OCI-LY1 (cell line): ENCODE data around the gene ADGRB2.

Source experiments
- H2AFZ ChIP-seq: fragments of 200-600 bp; sonication (generic), shearing (Covaris generic); 2 replicates; pipeline ENCODE4 v1.6.0; 2014; ENCODE audit warnings: antibody characterized with exemption, mild to moderate bottlenecking, low read length
- H3F3A ChIP-seq: fragments of 200-600 bp; sonication (generic), shearing (Covaris generic); 2 replicates; pipeline ENCODE4 v1.6.0; 2014; ENCODE audit warnings: mild to moderate bottlenecking, antibody characterized with exemption, low read length, moderate library complexity; ENCODE audit not compliant: insufficient read depth
- H3K27ac ChIP-seq: fragments of 200-600 bp; sonication (generic); 2 replicates; pipeline ENCODE4 v1.5.1; 2014; ENCODE audit warnings: low read length, mixed run types, mild to moderate bottlenecking, low read depth; ENCODE audit not compliant: poor library complexity, severe bottlenecking
- H3K27me3 ChIP-seq: fragments of 200-600 bp; sonication (generic); 2 replicates; pipeline ENCODE4 v1.6.0; 2014; ENCODE audit warnings: antibody characterized with exemption, mild to moderate bottlenecking, low read length, moderate library complexity; ENCODE audit not compliant: insufficient read depth
- H3K36me3 ChIP-seq: fragments of 200-600 bp; sonication (generic); 2 replicates; pipeline ENCODE4 v1.6.1; 2014; ENCODE audit warnings: mild to moderate bottlenecking, antibody characterized with exemption, low read length, moderate library complexity, mixed read lengths; ENCODE audit not compliant: insufficient read depth
- H3K4me1 ChIP-seq: fragments of 200-600 bp; sonication (generic); 2 replicates; pipeline ENCODE4 v1.5.1; 2014; ENCODE audit warnings: mild to moderate bottlenecking, low read length, moderate library complexity; ENCODE audit not compliant: insufficient read depth, severe bottlenecking
- H3K4me2 ChIP-seq: fragments of 200-600 bp; sonication (generic), shearing (Covaris generic); 2 replicates; pipeline ENCODE4 v1.6.1; 2014; ENCODE audit warnings: low read length
- H3K4me3 ChIP-seq: fragments of 200-600 bp; sonication (generic); 2 replicates; pipeline ENCODE4 v1.5.1; 2014; ENCODE audit warnings: low read length, low read depth, mild to moderate bottlenecking, mixed read lengths; ENCODE audit not compliant: poor library complexity, severe bottlenecking
- H3K79me2 ChIP-seq: fragments of 200-600 bp; shearing (Covaris generic); 2 replicates; pipeline ENCODE4 v1.6.1; 2016; ENCODE audit warnings: mixed run types, low read length, mixed read lengths; ENCODE audit not compliant: insufficient read depth
- H3K9ac ChIP-seq: fragments of 200-600 bp; sonication (generic), shearing (Covaris generic); 2 replicates; pipeline ENCODE4 v1.6.1; 2014; ENCODE audit warnings: mild to moderate bottlenecking, low read length, mixed read lengths
- H3K9me2 ChIP-seq: fragments of 200-600 bp; sonication (generic), shearing (Covaris generic); 2 replicates; pipeline ENCODE4 v1.6.1; 2014; ENCODE audit warnings: low read depth, mild to moderate bottlenecking, low read length, mixed read lengths
- H3K9me3 ChIP-seq: fragments of 200-600 bp; shearing (Covaris generic); 2 replicates; pipeline ENCODE4 v1.6.1; 2014; ENCODE audit warnings: low read length, mixed read lengths
- H4K20me1 ChIP-seq: fragments of 200-600 bp; sonication (generic), shearing (Covaris generic); 2 replicates; pipeline ENCODE4 v1.6.0; 2016; ENCODE audit warnings: mild to moderate bottlenecking, low read length; ENCODE audit not compliant: insufficient read depth
- EZH2 ChIP-seq: fragments of 200-600 bp; sonication (generic), shearing (Covaris generic); IDR thresholded peaks from 2 replicates; pipeline ENCODE4 v1.8.0; 2017; ENCODE audit warnings: borderline replicate concordance, mixed run types, mild to moderate bottlenecking, antibody characterized with exemption, low read length, moderate library complexity, mixed read lengths
- TF ChIP-seq, protein P1 (sequence below): fragments of 200-600 bp; sonication (generic), shearing (Covaris generic); IDR thresholded peaks from 2 replicates; pipeline ENCODE4 v1.5.1; 2017; ENCODE audit warnings: mild to moderate bottlenecking, antibody characterized with exemption, low read length, moderate library complexity, mixed read lengths

Gene ADGRB2

DNA sequence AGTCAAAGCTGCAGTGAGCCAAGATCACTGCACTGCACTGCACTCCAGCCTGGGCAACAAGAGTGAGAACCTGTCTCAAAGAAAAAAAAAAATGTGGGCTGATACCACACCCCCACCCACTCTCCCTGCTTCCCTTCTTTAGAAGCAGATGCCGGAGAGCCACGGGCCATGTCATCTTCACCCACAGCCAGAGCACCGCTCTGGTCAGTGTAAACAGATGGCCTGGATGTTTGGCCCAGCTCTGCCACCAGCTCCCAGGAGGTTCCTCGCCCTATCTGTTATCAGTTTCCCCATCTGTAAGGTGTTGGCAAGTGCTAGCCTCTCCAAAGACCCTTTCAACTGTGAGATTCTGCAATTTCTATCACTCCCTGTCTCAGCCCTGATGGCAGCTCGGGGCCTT, 11.9 kb upstream of the ADGRB2 start:
- Histone ChIP-seq H2AFZ (no peak overlapping the region), H3K9me3 (no peaks in the 10 kb centered on the region), H4K20me1 (no peaks in the 10 kb centered on the region), H3K4me3 (no peak overlapping the region), H3K9me2 (no peaks in the 10 kb centered on the region), H3K79me2 (no peaks in the 10 kb centered on the region), H3K9ac (no peak overlapping the region), H3K36me3 (no peaks in the 10 kb centered on the region), H3K4me1 (peaks cover 16% of the 10 kb centered on the region), H3K27me3 (peaks cover 5% of the 10 kb centered on the region; the same call in 1 of the 2 replicates), H3K4me2 (no peak overlapping the region), H3F3A (no peaks in the 10 kb centered on the region), H3K27ac (no peak overlapping the region)
- no peak for TF ChIP-seq EZH2
- TF ChIP-seq, protein P1, sequence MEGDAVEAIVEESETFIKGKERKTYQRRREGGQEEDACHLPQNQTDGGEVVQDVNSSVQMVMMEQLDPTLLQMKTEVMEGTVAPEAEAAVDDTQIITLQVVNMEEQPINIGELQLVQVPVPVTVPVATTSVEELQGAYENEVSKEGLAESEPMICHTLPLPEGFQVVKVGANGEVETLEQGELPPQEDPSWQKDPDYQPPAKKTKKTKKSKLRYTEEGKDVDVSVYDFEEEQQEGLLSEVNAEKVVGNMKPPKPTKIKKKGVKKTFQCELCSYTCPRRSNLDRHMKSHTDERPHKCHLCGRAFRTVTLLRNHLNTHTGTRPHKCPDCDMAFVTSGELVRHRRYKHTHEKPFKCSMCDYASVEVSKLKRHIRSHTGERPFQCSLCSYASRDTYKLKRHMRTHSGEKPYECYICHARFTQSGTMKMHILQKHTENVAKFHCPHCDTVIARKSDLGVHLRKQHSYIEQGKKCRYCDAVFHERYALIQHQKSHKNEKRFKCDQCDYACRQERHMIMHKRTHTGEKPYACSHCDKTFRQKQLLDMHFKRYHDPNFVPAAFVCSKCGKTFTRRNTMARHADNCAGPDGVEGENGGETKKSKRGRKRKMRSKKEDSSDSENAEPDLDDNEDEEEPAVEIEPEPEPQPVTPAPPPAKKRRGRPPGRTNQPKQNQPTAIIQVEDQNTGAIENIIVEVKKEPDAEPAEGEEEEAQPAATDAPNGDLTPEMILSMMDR: no peak

DNA sequence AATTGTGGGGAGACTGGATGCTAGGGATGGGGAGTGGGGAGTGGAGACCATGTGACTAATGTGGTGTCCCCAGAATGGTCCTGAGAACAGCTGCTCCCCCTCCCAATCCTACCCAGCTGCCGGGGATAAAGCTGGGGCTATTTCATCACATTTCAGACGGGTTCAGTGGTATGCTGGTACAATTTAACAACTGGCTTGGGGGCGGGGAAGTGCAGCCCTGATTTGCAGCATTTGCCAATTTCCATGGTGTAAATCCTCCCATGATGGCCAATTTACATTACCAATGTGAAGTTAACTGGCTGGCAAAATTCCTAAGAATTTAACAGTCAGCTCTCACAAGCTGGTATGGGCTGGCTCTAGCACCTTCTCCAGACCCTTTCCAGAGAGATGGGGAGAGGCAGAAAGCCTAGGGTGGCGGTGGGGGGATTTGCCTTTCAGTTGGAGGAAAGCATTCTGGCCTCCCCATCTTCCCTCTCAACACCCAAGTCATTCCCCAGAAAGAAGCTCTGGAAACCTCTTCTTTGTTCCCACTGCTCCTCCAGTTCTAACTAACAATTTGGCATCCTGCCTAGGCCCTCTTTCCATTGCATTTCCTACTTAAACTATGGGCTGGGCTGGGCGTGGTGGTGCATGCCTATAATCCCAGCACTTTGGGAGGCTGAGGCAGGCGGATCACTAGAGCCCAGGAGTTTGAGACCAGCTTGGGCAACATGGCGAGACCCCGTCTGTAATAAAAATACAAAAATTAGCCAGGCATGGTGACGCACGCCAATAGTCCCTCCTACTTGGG, 11.3 kb upstream of the ADGRB2 start:
- Histone ChIP-seq H3K36me3 (no peaks in the 10 kb centered on the region), H3K4me1 (peaks cover 16% of the 10 kb centered on the region), H3K27ac (no peak overlapping the region), H3F3A (no peaks in the 10 kb centered on the region), H3K79me2 (no peaks in the 10 kb centered on the region), H2AFZ (no peak overlapping the region), H3K9ac (no peak overlapping the region), H4K20me1 (no peaks in the 10 kb centered on the region), H3K27me3 (peaks cover 5% of the 10 kb centered on the region; the same call in 1 of the 2 replicates), H3K9me3 (no peaks in the 10 kb centered on the region), H3K4me3 (no peak overlapping the region), H3K9me2 (no peaks in the 10 kb centered on the region), H3K4me2 (no peak overlapping the region)
- no peak for TF ChIP-seq EZH2
- TF ChIP-seq, protein P1: no peak

DNA sequence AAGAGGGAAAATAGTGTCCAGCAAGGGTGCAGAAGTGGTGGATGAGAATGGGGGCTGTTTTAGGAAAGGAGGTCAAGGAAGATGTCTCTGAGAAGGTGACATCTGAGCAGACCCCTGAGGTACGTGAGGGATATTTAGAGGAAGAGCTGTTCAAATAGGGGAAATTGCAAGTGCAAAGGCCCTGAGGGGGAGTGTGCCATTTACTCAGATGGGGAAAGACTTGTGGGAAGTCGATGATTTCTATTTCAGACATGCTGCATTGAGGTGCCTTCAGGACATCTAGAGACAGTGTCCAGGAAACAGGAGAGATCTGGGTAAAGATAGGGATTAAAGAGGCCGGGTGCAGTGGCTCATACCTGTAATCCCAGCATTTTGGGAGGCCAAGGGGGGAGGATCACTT, 10.4 kb upstream of the ADGRB2 start:
- Histone ChIP-seq H4K20me1 (no peaks in the 10 kb centered on the region), H3K36me3 (no peaks in the 10 kb centered on the region)
- TF ChIP-seq EZH2: no peak
- TF ChIP-seq, protein P1: no peak

More for the DNA sequence above, 10.4 kb upstream of the ADGRB2 start:
- H3F3A ChIP-seq: no peaks in the 10 kb centered on the region
- no peaks in the 10 kb centered on the region for H3K9me3 ChIP-seq
- H3K27me3 ChIP-seq: peaks cover 5% of the 10 kb centered on the region; the same call in 1 of the 2 replicates
- H3K4me1 ChIP-seq: peaks cover 20% of the 10 kb centered on the region
- no peak overlapping the region for H3K9ac ChIP-seq
- H3K27ac ChIP-seq: no peak overlapping the region
- H3K9me2 ChIP-seq: no peaks in the 10 kb centered on the region
- no peak overlapping the region for H2AFZ ChIP-seq
- no peak overlapping the region for H3K4me3 ChIP-seq
- H3K79me2 ChIP-seq: no peaks in the 10 kb centered on the region
- H3K4me2 ChIP-seq: no peak overlapping the region
